HG02610 (cell line): ENCODE measurements around the gene DMGDH.
"Not testable (repeated sequence)": the region's sequence is repeated elsewhere in the genome, so short reads cannot be mapped to it uniquely, and the experiment has no call there.

Source experiments
- ATAC-seq: cut with Tn5 transposase; IDR thresholded peaks from one replicate; pipeline ENCODE4 v1.9.1; 2021; ENCODE audit warnings: mild to moderate bottlenecking, moderate library complexity; ENCODE audit not compliant: unreplicated experiment

DMGDH gene

DNA sequence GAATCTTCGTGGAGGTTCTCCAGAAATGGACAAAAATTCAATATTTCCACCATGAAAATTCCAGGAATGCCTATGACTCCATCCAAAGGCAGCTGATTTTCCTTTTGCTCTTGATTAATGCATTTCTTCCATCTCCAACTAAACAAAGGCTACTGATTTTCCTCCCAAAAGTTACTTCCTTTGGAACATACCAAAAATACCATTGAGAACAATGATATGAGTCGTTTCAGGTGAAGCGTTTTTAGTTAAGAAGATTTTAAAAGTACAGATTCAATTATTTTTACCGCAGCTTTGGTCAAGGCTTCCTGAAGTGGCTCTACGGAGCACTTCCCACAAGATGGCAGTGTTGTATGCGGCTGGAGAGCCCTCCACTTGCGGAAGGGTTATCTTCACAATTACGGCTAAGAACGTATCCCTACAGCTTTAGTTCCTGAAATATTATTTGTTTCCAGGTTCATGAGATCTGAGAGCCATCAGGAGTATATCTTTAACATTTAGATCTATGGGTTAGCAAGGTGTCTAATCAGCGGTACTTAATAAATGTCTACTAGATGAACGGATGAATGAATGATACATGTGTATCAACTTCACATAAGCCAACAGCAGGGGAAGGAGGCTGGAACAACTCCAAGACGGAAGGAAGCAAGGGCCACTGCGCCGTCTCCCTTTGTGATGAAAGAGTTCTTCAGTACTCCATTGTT is 48.5 kb downstream of the DMGDH start:
- ATAC-seq, result no peak

DNA sequence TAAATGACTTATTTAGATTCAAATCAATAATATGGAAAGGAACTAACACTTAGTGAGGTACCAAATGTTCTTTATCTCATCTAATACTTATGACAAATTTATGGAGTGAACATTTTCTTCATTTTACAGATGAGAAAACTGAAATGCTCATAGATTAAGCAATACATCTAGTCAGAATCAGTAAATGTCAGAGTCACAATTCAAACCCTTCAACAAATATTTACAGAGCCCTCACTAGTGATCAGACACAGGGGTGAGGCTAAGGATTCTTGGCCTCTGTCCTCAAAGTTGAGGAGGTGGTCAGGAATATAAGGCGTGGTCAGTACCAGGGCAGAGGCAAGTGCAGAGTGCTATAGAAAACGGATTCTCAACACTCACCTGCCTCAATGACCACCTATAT is 54.8 kb downstream of the DMGDH start:
- ATAC-seq, result no peak

DNA sequence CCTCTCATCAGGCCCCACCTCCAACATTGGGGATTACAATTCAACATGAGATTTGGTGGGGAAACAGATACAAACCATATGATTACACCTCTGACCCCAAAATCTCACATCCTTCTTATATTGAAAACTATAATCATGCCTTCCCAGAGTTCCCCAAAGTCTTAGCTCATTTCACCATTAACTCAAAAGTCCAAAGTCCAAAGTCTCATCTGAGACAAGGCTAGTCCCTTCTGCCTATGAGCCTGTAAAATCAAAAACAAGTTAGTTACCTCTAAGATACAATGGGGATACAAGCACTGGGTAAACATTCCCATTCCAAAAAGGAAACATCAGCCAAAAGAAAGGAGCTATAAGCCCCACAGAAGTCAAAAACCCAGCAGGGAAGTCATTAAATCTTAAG is 57.6 kb downstream of the DMGDH start:
- no peak for ATAC-seq

DNA sequence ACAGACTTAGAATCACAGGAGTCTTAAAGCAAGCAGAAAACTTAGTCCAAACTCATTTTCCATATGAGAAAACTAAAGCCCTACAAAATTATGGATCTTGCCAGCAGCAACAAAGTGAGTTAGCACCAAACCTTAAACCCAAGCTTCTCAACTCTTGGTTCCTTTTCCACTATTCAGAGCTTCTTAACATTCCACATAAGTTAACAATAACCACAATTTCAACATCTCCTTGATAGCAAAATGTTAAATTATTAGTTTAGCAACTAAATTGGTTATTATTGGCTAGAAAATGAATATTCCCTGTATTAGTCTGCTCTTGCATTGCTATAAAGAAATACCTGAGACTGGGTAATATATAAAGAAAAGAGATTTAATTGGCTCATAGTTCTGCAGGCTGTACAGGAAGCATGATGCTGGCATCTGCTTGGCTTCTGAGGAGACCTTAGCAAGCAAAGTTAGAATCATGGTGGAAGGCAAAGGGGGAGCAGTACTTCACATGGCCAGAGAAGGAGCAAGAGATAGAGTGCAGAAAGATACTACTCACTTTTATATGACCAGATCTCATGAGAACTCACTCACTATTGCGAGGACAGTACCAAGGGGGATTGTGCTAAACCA is 58.1 kb downstream of the DMGDH start:
- ATAC-seq, result no peak

DNA sequence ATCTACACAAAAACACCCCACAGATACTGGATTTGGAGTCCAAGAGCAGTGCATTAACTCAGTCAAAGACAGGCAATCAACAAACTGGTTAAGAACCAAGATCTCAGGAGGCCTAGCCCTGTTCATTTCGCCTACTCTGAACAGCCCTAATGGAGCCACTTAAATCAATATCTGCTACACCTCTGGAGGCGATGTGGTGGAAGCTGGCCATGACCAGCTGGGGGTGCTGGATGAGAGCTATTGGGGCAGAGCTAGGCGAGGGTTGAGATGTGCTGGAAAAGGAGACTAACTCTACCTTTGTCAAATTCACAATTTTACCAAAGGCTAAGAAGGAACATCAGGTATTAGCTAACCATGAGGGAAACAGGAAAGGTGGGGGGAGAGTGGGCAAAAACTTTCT is 61.1 kb downstream of the DMGDH start:
- no peak for ATAC-seq

DNA sequence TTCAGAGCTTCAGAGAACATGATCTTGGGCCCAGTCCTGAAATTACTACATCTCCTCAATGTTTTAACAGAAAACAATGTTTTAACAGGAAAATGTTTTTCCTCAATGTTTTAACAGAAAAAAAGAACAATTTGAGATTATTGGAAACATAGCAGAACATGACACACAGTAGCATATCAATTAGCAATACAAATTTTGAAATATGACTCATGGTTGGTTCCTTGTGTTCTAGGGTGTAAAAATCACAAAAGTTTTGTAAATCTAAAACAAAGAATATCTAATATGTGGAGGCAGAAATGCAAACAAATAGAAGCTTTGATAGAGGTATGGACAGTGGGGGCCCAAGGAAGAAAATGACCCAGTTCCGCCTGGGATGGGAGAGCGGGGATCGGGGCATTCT is 61.6 kb downstream of the DMGDH start:
- no peak for ATAC-seq

DNA sequence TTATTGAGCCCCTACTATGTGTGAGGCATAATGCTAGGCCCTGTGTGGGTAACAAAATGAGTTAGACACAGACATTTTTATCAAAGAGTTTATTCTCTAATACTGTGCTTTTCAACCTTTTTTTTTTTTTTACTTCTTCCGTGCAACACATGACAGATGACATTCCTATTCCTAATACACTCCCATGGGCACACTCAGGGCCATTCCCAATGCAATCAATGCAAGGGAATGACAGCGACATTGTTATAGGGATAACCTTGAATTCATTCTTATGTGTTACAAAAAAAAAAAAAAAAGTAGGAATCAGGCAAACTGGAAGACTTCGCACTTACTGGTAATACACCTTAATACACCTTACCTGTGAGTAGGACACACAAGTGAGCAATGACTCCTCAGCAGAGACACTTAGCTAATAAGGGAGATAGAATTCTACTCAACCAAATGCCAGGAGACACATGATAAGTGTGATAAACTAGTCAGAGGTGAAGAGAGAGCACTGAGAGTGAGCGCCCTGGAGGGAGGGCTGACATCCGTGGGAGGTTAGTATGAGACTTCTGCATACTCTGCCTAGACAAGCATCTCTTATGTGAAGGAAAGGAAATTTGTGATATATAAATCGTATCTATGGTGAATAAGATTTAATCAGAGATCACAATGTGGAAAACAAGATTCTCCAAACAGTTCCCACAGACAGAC is 63.4 kb downstream of the DMGDH start:
- ATAC-seq, result no peak

DNA sequence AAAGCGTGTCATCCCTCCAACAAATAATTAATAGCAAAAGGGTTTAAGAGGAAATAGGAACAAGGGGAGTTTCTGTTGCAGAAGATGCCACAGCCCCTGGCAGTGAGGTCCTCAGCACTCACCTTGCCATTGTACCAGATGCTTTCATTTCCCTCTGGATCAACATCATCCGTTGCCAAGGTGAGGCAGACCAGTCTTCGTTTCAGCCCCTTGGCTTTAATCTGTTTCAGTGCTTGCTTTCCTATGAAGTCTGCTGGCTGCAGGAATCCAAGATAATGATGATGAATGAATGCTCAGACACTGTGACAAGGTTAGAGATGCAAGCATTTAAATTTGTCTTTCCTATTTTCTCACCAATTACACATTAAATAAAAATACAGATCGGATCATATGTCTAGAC is 64.3 kb downstream of the DMGDH start:
- ATAC-seq, result no peak

DNA sequence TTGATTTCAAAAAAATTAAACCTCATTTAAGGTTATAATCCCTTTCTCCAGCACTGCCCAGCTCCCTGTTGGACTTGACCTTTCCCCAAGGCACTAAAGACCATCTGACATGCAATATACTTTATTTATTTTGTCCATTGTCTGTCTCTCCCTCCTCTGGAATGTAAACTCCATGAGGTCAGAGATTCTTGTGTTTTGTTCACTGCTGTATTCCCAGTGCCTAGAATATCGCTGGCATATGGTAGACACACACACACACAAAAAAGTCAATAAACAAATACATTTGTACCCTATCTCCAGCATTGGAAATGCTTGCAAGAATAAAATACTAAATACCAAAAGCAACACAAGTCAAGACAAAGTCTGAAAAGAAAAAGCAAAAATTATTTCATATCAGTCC is 67.1 kb downstream of the DMGDH start:
- ATAC-seq, result no peak

DNA sequence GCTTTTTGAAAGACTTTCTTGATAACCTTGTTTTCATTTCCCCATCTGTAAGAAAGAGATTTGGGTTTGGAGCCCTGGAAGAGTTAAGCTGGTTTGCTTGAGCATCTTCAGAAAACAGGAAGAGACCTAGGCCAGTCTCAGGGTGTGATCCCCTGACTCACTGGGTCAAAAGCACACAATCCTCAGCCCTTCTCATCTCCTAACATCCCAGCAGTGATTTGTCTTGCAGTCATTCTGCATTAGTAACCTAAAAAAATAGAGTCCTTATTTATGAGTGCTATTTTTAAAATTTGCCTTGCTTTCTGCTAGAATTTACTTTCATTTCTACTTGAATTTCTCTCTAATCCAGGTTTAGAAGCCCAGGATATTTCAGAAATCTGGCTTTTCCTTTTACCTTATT is 68.0 kb downstream of the DMGDH start:
- ATAC-seq, result no peak

DNA sequence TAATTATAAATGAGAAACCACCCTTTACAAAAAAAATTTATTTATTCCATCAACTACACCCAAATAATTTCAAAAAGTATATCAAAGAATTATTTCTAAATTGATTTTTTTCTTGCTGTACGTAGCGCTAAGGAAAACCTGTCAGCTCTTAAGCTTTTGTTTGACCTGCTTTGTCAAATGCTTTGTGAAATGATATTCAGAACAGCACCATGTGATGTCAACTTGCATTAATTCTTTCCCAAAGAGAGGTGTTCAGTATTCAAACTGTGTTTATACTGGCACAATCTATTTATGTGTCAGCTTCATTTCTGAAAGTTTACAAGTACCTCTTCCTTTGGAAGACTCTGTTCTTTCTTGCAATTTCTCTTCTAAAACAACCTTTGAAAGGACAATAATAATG is 72.4 kb downstream of the DMGDH start:
- ATAC-seq, result no peak

DNA sequence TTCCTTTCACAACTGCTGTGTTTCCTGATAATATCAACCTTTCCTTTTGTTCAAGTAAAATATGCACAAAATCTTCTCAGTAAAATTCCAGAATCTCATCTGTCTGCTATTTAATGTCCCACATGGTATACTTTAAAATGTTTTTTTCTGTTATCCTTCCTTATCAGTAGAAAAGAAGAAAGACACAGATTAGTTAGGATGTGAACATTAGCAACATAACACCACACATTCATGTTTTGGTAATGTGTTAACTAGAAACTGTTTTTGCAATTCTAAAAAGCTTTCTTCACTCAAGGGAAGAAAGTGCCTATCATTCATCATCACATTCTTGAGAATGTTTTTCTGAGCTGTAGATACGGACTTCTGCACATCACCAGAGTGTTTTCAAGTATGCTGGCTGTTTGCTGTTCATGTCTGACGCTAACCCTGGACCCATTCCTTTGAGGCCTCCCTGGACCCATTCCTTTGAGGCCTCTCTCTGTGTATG is 73.9 kb downstream of the DMGDH start:
- no peak for ATAC-seq

DNA sequence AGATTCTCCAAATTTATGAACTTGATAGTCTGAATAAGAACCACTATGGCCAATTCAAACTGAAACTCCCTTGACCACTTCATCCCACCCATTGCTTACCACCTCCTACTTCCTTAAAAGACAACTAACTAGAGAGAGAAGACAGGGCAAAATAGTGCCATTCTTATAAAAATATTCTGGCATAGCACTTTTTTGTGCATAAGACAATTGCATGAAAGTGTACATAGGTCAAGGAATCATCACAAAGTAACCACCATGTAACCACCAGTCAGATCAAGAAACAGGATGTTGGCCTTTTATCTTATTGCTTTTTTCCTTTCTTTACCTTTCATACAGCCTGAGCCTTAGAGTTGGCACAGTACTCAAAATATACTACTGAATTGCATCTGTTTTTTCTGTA is 76.3 kb downstream of the DMGDH start:
- ATAC-seq, result no peak

DNA sequence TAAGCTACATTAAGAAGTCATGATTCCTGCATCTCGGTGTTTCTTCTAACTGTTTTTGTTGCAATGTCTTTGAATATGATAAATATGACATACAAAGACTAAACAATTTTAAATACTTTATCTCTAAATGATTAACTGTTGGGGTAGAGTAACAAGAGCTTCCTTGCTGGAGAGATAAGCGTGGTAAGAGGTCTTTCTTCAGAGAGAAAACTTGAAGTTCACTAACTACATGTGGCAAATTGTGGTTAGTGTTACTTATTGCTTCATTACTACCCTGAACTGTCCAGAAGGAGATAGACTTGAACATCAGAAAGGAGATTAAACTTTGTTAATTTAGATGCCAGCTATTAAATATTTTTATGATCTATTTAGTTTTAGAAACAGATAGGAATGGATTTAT is 77.3 kb downstream of the DMGDH start:
- no peak for ATAC-seq

DNA sequence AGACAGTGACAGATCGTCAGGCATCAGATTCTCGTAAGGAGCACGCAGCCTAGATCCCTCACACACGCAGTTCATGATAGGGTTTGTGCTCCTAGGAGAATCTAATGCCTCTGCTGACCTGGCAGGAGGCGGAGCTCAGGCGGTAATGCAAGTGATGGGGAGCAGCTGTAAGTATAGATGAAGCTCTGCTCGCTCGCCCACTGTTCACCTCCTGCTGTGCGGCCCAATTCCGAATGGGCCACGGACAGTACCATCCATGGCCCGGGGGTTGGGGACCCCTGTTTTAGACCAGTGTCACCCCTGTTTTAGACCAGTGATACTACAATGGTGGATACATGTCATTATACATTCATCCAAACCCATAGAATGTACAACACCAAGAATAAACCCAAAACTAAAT is 80.4 kb downstream of the DMGDH start:
- ATAC-seq, result no peak

DNA sequence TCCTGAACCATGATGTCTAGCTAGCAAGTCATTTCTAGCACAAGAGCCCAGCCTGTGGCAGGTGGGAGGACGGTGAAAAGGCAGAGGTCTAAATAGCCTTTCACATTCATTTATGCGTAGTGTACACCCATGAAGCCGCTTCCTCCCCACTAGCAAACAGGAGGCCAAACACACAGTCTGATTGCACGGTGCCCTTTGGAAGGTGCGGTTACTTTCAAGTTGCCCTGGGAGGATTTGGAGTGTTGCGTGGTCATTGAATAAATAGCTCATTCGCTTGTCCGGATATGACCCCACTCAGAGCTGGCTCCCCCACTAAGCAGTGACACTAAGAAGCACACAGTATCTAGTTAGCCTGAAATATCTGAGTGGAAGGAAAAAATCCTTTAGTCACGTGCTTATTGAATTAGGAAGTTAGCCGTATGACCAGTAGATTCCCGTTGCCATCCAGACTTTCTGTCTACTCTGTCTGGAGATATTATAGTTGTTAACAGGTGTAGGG is 83.7 kb downstream of the DMGDH start:
- peak; percentile 72 for ATAC-seq

DNA sequence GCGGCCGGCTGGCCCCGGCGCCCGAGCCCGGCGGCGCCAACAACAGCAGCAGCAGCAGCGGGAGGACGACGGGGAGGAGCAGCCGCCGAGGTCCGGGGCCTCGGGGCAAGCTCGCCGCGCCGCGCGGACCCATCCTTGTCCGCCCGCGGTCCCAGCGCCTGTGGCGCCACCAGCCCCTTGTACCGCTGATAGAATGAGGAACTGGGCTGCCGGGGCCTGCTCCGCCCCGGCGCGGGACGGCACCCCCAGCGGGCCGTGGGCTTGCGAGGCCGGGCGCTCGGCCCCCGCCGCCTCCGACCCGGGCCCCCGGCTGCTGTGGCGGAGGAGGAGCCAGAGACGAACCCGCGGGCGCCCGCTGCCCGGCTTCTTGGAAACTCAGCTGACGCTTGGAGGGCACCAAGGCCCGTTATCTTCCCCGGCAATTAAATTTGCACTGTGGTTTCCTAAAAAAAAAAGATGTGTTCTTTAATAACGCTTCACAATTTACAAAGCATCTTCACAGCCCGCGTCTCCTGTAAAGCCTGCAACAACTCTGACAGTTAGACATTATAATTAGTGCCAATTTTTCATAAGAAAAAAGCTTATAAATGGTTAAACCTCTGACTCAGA is 84.3 kb downstream of the DMGDH start, which contains the start of gene ARSB:
TSS of gene ARSB (minus strand) at position 195 of the 609 bp plus-strand sequence. CDS start at position 133, 62 bp downstream.
- peak; percentile 38 for ATAC-seq

DNA sequence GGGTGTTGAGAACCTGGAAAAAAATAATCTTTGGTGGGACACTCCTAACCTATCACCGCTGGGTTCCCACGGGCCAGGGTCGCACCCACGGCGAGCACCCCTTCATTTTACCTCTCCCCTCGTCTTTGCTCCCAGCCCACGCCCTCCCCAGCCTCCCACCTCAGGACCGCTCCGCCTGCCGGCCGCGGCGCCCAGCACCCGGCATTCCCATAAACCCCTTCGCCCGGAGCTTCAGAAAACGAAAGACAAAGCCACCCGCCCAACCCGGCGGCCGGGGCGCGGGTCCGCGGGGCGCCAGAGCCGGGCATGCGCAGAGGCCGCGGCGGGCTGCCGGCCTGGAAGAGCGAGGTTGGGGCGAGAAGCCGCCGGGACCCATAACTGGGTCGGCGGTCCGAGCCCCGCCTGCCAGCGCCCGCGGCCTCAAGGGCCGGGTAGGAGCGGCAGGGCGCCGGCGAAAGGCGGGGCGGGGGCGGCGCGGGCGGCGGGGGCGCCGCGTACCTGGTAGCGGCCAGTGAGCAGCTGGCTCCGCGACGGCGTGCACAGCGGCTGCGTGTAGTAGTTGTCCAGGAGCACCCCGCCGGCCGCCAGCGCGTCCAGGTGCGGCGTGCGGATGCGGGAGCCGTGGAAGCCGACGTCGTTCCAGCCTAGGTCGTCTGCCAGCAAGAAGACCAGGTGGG is 84.9 kb downstream of the DMGDH start:
- ATAC-seq, result peak; percentile 49

DNA sequence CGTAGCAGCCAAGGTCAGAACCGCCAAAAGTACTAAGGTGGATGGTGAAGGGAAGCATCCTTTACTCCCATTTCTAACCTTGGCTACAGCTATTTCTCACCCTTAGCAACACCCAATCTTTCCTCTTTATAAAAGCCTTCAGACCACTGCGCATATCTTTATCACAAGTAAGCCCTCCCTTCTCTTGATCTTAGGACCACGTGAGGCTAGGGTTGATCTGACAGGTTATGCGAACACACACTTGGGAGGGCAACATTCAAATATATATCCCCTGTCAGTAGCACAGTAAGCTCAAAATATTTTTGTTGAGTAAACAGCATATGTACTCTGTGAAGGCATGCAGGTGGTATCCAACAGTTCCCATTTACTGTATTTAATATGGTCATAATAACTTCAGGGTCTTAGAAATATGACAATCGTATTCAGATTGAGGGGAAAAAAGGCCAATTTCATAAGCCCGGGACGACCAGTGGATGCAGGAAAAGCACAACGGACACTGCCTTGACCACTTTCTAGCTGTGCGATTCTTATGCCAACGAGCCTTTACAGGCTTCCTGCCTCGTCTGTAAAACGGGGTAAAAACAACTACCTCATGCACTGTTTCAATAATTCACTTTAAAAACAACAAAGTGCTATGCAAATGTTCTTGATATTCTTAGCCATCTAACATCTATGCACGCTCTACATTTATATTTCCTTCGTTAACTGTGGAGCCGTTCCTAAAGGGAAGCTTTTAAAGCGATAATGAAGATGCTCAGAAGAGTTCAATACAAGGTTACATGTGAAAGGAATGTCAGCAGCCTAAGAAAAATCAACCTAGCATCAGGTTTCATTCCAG is 85.7 kb downstream of the DMGDH start:
- no peak for ATAC-seq

DNA sequence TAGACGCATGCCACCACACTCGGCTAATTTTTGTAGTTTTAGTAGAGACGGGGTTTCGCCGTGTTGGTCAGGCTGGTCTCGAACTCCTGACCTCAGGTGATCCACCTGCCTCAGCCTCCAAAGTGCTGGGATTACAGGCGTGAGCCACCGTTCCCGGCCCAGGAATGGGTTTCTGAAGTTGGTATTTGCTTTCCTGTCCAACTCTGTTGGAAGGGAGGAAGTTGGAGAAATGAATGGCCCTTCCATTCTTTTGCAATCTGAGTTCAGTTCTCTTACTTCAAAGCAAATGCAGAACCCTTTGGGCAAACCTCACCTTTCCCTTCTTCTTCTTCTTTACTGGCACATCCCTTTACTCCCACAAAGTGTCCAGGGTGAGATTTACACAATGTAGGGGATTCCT is 86.3 kb downstream of the DMGDH start:
- not testable (repeated sequence) for ATAC-seq
